ENCODE measurements around the gene ETFA. TPM values are rescaled to one million over a fixed set of nuclear protein-coding genes. Genes with fewer than 3 reads are reported as not detected.

ETFA gene
- total RNA-seq, 1 experiment from 2014 or later: 164 TPM

GRCh38 chr15:76293361-76293760, 17.9 kb downstream of the ETFA start:
- no TSS peak for BruUV-seq (replicated peaks)
- no peak for DNase-seq (ENCODE audit: unreplicated experiment)
- intact Hi-C loops (cut with micrococcal nuclease): no loop called here
- no peak overlapping the region for H3K27ac Mint-ChIP-seq (ENCODE audit: low read depth, unreplicated experiment)
- CTCF ChIA-PET: interaction anchor here (0.6 to 1.2 kb wide), 4 partner anchors 57 to 1195 kb away, joined by 3 to 4 read pairs (median 3); no protein-coding TSS in a partner anchor
- peaks cover 6% of the 10 kb centered on the region for H3K4me1 Mint-ChIP-seq (ENCODE audit: insufficient read depth, unreplicated experiment)
- H3K36me3 Mint-ChIP-seq (ENCODE audit: insufficient read depth, unreplicated experiment): peaks cover 24% of the 10 kb centered on the region
- no peak for TF ChIP-seq CTCF (IDR thresholded peaks at IDR 0.05; ENCODE audit: unreplicated experiment)
- POLR2A ChIA-PET: interaction anchor here (1.3 kb wide), 1 partner anchor 18 kb away, joined by 5 read pairs; the partner anchor contains the start of gene ETFA
- no peaks in the 10 kb centered on the region for H3K9me3 Mint-ChIP-seq (ENCODE audit: unreplicated experiment)
- no peaks in the 10 kb centered on the region for H3K27me3 Mint-ChIP-seq (ENCODE audit: insufficient read depth, unreplicated experiment)
- H3K4me3 Mint-ChIP-seq (ENCODE audit: unreplicated experiment): no peak overlapping the region

DNA sequence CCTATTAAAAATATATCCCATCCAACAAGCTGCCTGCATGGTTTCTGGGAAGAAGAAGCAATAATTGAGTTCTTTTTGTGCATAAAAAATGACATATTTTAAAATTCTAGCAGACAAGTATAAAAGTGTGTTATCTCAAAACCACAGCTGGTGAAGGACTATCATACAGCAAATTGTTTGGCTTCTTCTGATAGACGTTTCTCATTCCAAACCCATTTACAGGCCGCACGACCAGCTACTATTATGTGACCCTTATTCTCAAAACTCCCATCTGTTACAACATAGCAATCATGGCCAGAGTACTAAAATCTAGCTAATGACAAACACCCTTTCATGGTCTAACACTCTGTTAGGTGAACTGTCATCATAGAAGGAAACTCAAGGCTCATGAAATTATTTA, 21.7 kb downstream of the ETFA start:
- intact Hi-C loops (cut with micrococcal nuclease): no loop called here

GRCh38 chr15:76286271-76286879, 24.9 kb downstream of the ETFA start:
- H3K36me3 Mint-ChIP-seq (ENCODE audit: insufficient read depth, unreplicated experiment): peaks cover 71% of the 10 kb centered on the region
- BruUV-seq (replicated peaks): no TSS peak
- H3K27me3 Mint-ChIP-seq (ENCODE audit: insufficient read depth, unreplicated experiment): no peaks in the 10 kb centered on the region
- CTCF ChIA-PET: interaction anchor here (0.5 to 1.6 kb wide), 9 partner anchors 9 to 1181 kb away, joined by 3 to 6 read pairs (median 3); no protein-coding TSS in a partner anchor
- H3K4me3 Mint-ChIP-seq (ENCODE audit: unreplicated experiment): peak overlapping the region; percentile 16
- intact Hi-C loops (cut with micrococcal nuclease): no loop called here
- no peaks in the 10 kb centered on the region for H3K9me3 Mint-ChIP-seq (ENCODE audit: unreplicated experiment)
- no peaks in the 10 kb centered on the region for H3K4me1 Mint-ChIP-seq (ENCODE audit: insufficient read depth, unreplicated experiment)
- peak overlapping the region; percentile 36 for H3K27ac Mint-ChIP-seq (ENCODE audit: low read depth, unreplicated experiment)
- TF ChIP-seq CTCF (IDR thresholded peaks at IDR 0.05; ENCODE audit: unreplicated experiment): no peak
- no peak for DNase-seq (ENCODE audit: unreplicated experiment)
- POLR2A ChIA-PET: interaction anchor here (1.1 kb wide), 1 partner anchor 11 kb away, joined by 3 read pairs; no protein-coding TSS in a partner anchor

More for the DNA sequence above, 21.7 kb downstream of the ETFA start:
- Mint-ChIP-seq H3K4me1 (ENCODE audit: insufficient read depth, unreplicated experiment) (no peaks in the 10 kb centered on the region), H3K9me3 (ENCODE audit: unreplicated experiment) (no peaks in the 10 kb centered on the region), H3K4me3 (ENCODE audit: unreplicated experiment) (no peak overlapping the region), H3K27ac (ENCODE audit: low read depth, unreplicated experiment) (no peak overlapping the region), H3K36me3 (ENCODE audit: insufficient read depth, unreplicated experiment) (peaks cover 49% of the 10 kb centered on the region), H3K27me3 (ENCODE audit: insufficient read depth, unreplicated experiment) (no peaks in the 10 kb centered on the region)
- DNase-seq (ENCODE audit: unreplicated experiment): no peak
- ChIA-PET POLR2A (interaction anchor here (0.7 to 1.1 kb wide), 2 partner anchors 20 to 268 kb away, joined by 3 to 4 read pairs; no protein-coding TSS in a partner anchor), CTCF (interaction anchor here (0.7 to 1.6 kb wide), 2 partner anchors 21 to 139 kb away, joined by 4 to 6 read pairs; partner anchors contain the start of gene ETFA)
- TF ChIP-seq CTCF (IDR thresholded peaks at IDR 0.05; ENCODE audit: unreplicated experiment): no peak
- no TSS peak for BruUV-seq (replicated peaks)

GRCh38 chr15:76285241-76285825, 25.9 kb downstream of the ETFA start:
- DNase-seq (ENCODE audit: unreplicated experiment): peak; percentile 44
- Mint-ChIP-seq H3K4me3 (ENCODE audit: unreplicated experiment) (no peak overlapping the region), H3K27me3 (ENCODE audit: insufficient read depth, unreplicated experiment) (no peaks in the 10 kb centered on the region), H3K9me3 (ENCODE audit: unreplicated experiment) (no peaks in the 10 kb centered on the region), H3K36me3 (ENCODE audit: insufficient read depth, unreplicated experiment) (peaks cover 77% of the 10 kb centered on the region), H3K4me1 (ENCODE audit: insufficient read depth, unreplicated experiment) (no peaks in the 10 kb centered on the region), H3K27ac (ENCODE audit: low read depth, unreplicated experiment) (no peak overlapping the region)
- CTCF ChIA-PET: interaction anchor here (0.7 to 1.6 kb wide), 8 partner anchors 22 to 1380 kb away, joined by 3 to 4 read pairs (median 3); no protein-coding TSS in a partner anchor
- intact Hi-C loops (cut with micrococcal nuclease): loop anchor here (1.0 kb wide), 1 partner anchor 95 kb away; no protein-coding TSS in a partner anchor
- POLR2A ChIA-PET: interaction anchor here (0.6 to 1.3 kb wide), 4 partner anchors 10 to 360 kb away, joined by 3 to 5 read pairs (median 4); no protein-coding TSS in a partner anchor
- TF ChIP-seq CTCF (IDR thresholded peaks at IDR 0.05; ENCODE audit: unreplicated experiment): peak; percentile 43
- BruUV-seq (replicated peaks): no TSS peak

Measured in MCF 10A (cell line).